OCI-LY7 (cell line): ENCODE data around the gene ADGRF3. TPM values are rescaled to one million over a fixed set of nuclear protein-coding genes. Genes with fewer than 3 reads are reported as not detected.

Experiments
- BruUV-seq: library from RNA; stranded (reverse); fragments of 400-500 nt; replicated peaks from 2 replicates; lab custom pipeline; 2021; lab: Mats Ljungman, UMichigan
- CTCF ChIA-PET: fragments of 300-600 bp; sonication (Branson Sonifier 250); formaldehyde crosslinking; loops from one replicate; lab custom pipeline; 2022; ENCODE audit warnings: antibody characterized with exemption; ENCODE audit not compliant: unreplicated experiment; lab: Charles Lee
- POLR2A ChIA-PET: fragments of 300-600 bp; sonication (Branson Sonifier 250); formaldehyde crosslinking; loops from one replicate; lab custom pipeline; 2022; ENCODE audit warnings: antibody characterized with exemption; lab: Charles Lee
- DNase-seq: peaks from one replicate; pipeline ENCODE4 v3.0.0-alpha.2; 2015; ENCODE audit warnings: low spot score
- H2AFZ ChIP-seq: fragments of 200-600 bp; sonication (generic), shearing (Covaris generic); 2 replicates; pipeline ENCODE4 v1.6.1; 2014; ENCODE audit warnings: mild to moderate bottlenecking, antibody characterized with exemption, low read length, moderate library complexity
- H3K27ac ChIP-seq: fragments of 200-600 bp; sonication (generic); 2 replicates; pipeline ENCODE4 v1.5.1; 2014; ENCODE audit warnings: mixed run types, low read depth, mild to moderate bottlenecking, moderate library complexity, low read length, inconsistent platforms; ENCODE audit not compliant: poor library complexity, severe bottlenecking
- H3K36me3 ChIP-seq: fragments of 200-600 bp; sonication (generic); 2 replicates; pipeline ENCODE4 v1.6.1; 2014; ENCODE audit warnings: mild to moderate bottlenecking, antibody characterized with exemption, low read length, moderate library complexity, mixed read lengths; ENCODE audit not compliant: insufficient read depth
- H3K4me1 ChIP-seq: fragments of 200-600 bp; sonication (generic); 2 replicates; pipeline ENCODE4 v1.5.1; 2014; ENCODE audit warnings: mild to moderate bottlenecking, low read length; ENCODE audit not compliant: insufficient read depth, poor library complexity, severe bottlenecking
- H3K4me2 ChIP-seq: fragments of 200-600 bp; sonication (generic); 2 replicates; pipeline ENCODE4 v1.6.1; 2014; ENCODE audit warnings: mild to moderate bottlenecking, low read length
- H3K4me3 ChIP-seq: fragments of 200-600 bp; sonication (generic); 2 replicates; pipeline ENCODE4 v1.5.1; 2014; ENCODE audit warnings: mild to moderate bottlenecking, low read depth, low read length; ENCODE audit not compliant: poor library complexity, severe bottlenecking
- H3K79me2 ChIP-seq: fragments of 200-600 bp; sonication (generic); 2 replicates; pipeline ENCODE4 v1.6.1; 2016; ENCODE audit warnings: low read depth, mild to moderate bottlenecking, low read length, moderate library complexity, mixed read lengths; ENCODE audit not compliant: insufficient read depth
- H3K9me2 ChIP-seq: fragments of 200-600 bp; sonication (generic); 2 replicates; pipeline ENCODE4 v1.6.1; 2016; ENCODE audit warnings: mild to moderate bottlenecking, low read length, mixed read lengths; ENCODE audit not compliant: insufficient read depth
- H3K9me3 ChIP-seq: fragments of 200-600 bp; sonication (generic); 2 replicates; pipeline ENCODE4 v1.6.1; 2014; ENCODE audit warnings: mild to moderate bottlenecking, mixed run types, low read length, mixed read lengths
- H4K20me1 ChIP-seq: fragments of 200-600 bp; sonication (generic); 2 replicates; pipeline ENCODE4 v1.6.1; 2014; ENCODE audit warnings: mild to moderate bottlenecking, antibody characterized with exemption, low read length, moderate library complexity, mixed read lengths; ENCODE audit not compliant: insufficient read depth
- CTCF ChIP-seq: fragments of 200-600 bp; sonication (generic); conservative IDR thresholded peaks from 2 replicates; pipeline ENCODE4 v1.5.1; 2014; ENCODE audit warnings: mild to moderate bottlenecking, antibody characterized with exemption, low read length, moderate library complexity, mixed read lengths
- EZH2phosphoT487 ChIP-seq: fragments of 200-600 bp; sonication (generic); IDR thresholded peaks from 2 replicates; pipeline ENCODE4 v1.6.1; 2018; ENCODE audit warnings: low read depth, borderline replicate concordance, mild to moderate bottlenecking, mixed run types, antibody characterized with exemption, low read length, moderate library complexity, mixed read lengths
- intact Hi-C: fragments of 100-400 bp; cut with micrococcal nuclease; formaldehyde crosslinking; loops from one replicate; pipeline ENCODE4 v1.10.0; 2022; ENCODE audit not compliant: unreplicated experiment
- total RNA-seq, 2 experiments: library from RNA; depleted of rRNA in 1 of 2; stranded (reverse); fragments of >200 nt in 1 of 2; shearing (Covaris generic) in 1 of 2; gene quantifications; 2 replicates each; pipeline ENCODE4 v1.2.3, GENCODE V29; 2014 to 2022

The ADGRF3 gene
- total RNA-seq, 2 experiments from 2014 or later = 3.8 to 4.7 TPM

GRCh38 chr2:26394694-26395093 is 48.1 kb upstream of the ADGRF3 start:
- POLR2A ChIA-PET = no interaction called here
- DNase-seq = no peak
- no TSS peak for BruUV-seq
- Histone ChIP-seq H3K36me3 (peaks cover 41% of the 10 kb centered on the region), H3K4me2 (no peak overlapping the region), H3K4me3 (no peak overlapping the region), H4K20me1 (no peaks in the 10 kb centered on the region), H3K79me2 (no peaks in the 10 kb centered on the region), H3K4me1 (no peaks in the 10 kb centered on the region), H3K9me2 (no peaks in the 10 kb centered on the region), H3K27ac (no peak overlapping the region), H2AFZ (no peak overlapping the region), H3K9me3 (no peaks in the 10 kb centered on the region)
- CTCF ChIA-PET = no interaction called here
- no peak for TF ChIP-seq EZH2phosphoT487
- no peak for TF ChIP-seq CTCF
- intact Hi-C loops = no loop called here

DNA sequence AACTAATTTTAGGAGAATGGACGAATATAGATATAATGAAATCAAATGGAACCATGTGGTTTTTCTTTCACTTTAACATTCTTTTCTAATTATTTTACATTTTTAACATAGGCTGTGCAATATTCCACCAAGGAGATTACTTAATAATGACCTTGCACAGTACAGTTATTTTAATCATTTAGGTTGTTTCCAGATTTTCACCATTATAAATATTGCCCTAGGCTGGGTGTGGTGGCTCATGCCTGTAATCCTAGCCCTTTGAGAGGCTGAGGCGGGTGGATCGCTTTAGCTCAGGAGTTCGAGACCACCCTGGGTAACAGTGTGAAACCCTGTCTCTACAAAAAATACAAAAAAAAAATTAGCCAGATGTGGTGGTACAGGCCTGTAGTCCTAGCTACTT is 40.6 kb upstream of the ADGRF3 start:
- no TSS peak for BruUV-seq
- Histone ChIP-seq H3K9me3 (no peaks in the 10 kb centered on the region), H2AFZ (no peak overlapping the region), H3K4me1 (no peaks in the 10 kb centered on the region), H3K4me3 (no peak overlapping the region), H3K79me2 (no peaks in the 10 kb centered on the region), H3K4me2 (no peak overlapping the region), H4K20me1 (0 out of 2 replicates have a peak, but pooled peaks cover 8% of the 10 kb centered on the region), H3K9me2 (no peaks in the 10 kb centered on the region), H3K27ac (no peak overlapping the region), H3K36me3 (peaks cover 92% of the 10 kb centered on the region)
- CTCF ChIA-PET = no interaction called here
- DNase-seq = no peak
- intact Hi-C loops = no loop called here
- POLR2A ChIA-PET = interaction anchor here (0.7 kb wide), 1 partner anchor 367 kb away, joined by 6 read pairs; no protein-coding TSS in a partner anchor
- no peak for TF ChIP-seq EZH2phosphoT487
- no peak for TF ChIP-seq CTCF

GRCh38 chr2:26384597-26384996 is 38.0 kb upstream of the ADGRF3 start:
- Histone ChIP-seq H2AFZ (no peak overlapping the region), H3K9me2 (no peaks in the 10 kb centered on the region), H3K4me2 (no peak overlapping the region), H3K4me3 (no peak overlapping the region), H4K20me1 (0 out of 2 replicates have a peak, but pooled peaks cover 8% of the 10 kb centered on the region), H3K9me3 (no peaks in the 10 kb centered on the region), H3K36me3 (peaks cover 93% of the 10 kb centered on the region), H3K27ac (no peak overlapping the region), H3K4me1 (no peaks in the 10 kb centered on the region), H3K79me2 (no peaks in the 10 kb centered on the region; the same call in 1 of the 2 replicates)
- DNase-seq = no peak
- no TSS peak for BruUV-seq
- intact Hi-C loops = no loop called here
- TF ChIP-seq CTCF (no peak), EZH2phosphoT487 (no peak)
- CTCF ChIA-PET = no interaction called here
- POLR2A ChIA-PET = no interaction called here
